K562 (cell line): ENCODE results near the gene UBLCP1. TPM values are rescaled to one million over a fixed set of nuclear protein-coding genes. Genes with fewer than 3 reads are reported as not detected.

Source experiments
- ATF4 ChIP-seq: fragments of 450-650 bp; formaldehyde crosslinking; IDR thresholded peaks from 2 replicates; pipeline ENCODE4 v1.4.0; 2022; ENCODE audit warnings: mild to moderate bottlenecking, moderate library complexity
- ATF7 ChIP-seq: fragments of 450-650 bp; IDR thresholded peaks from 2 replicates; pipeline ENCODE4 v1.7.1; 2014; ENCODE audit warnings: mild to moderate bottlenecking, moderate library complexity
- BACH1 ChIP-seq: fragments of 200-800 bp; sonication (Bioruptor generic); IDR thresholded peaks from 2 replicates; pipeline ENCODE4 v1.6.1; 2016; ENCODE audit warnings: missing genetic modification characterization, missing compliant biosample characterization
- CBX8 ChIP-seq: fragments of 200-600 bp; sonication (generic); IDR thresholded peaks from 2 replicates; pipeline ENCODE4 v1.6.1; 2012; ENCODE audit warnings: borderline replicate concordance, mixed run types, low read depth, mild to moderate bottlenecking, moderate library complexity, mixed read lengths, low read length, control low read depth, inconsistent platforms; ENCODE audit not compliant: poor library complexity, severe bottlenecking; ENCODE audit errors: extremely low read depth
- COPS2 ChIP-seq: fragments of 450-650 bp; conservative IDR thresholded peaks from 2 replicates; pipeline ENCODE4 v1.6.1; 2016; ENCODE audit warnings: mild to moderate bottlenecking, moderate library complexity
- ELF2 ChIP-seq: fragments of 250-450 bp; sonication (Bioruptor Pico); IDR thresholded peaks from 2 replicates; pipeline ENCODE4 v1.5.0; 2021; ENCODE audit warnings: mild to moderate bottlenecking
- EP300 ChIP-seq: IDR thresholded peaks from 2 replicates; pipeline ENCODE4 v1.6.1; 2012; ENCODE audit warnings: low read length, improper control_type of control experiment
- ETV1 ChIP-seq: fragments of 450-650 bp; conservative IDR thresholded peaks from 2 replicates; pipeline ENCODE4 v1.6.1; 2016; ENCODE audit warnings: missing genetic modification characterization, control low read depth, low read depth, missing compliant biosample characterization
- HMGN3 ChIP-seq: IDR thresholded peaks from 2 replicates; pipeline ENCODE4 v1.6.1; 2011; ENCODE audit warnings: borderline replicate concordance, low read depth, mild to moderate bottlenecking, mixed read lengths, low read length; ENCODE audit not compliant: insufficient read length; ENCODE audit errors: extremely low read depth
- MAFF ChIP-seq: IDR thresholded peaks from 2 replicates; pipeline ENCODE4 v1.6.1; 2012; ENCODE audit warnings: low read length, improper control_type of control experiment
- NFATC3 ChIP-seq: fragments of 450-650 bp; IDR thresholded peaks from 2 replicates; pipeline ENCODE4 v1.6.1; 2017; ENCODE audit warnings: mild to moderate bottlenecking
- NFIX ChIP-seq: fragments of 250-450 bp; sonication (Bioruptor Pico); IDR thresholded peaks from 2 replicates; pipeline ENCODE4 v1.4.0; 2020; ENCODE audit warnings: low read depth, mild to moderate bottlenecking, moderate library complexity
- POLR2H ChIP-seq: IDR thresholded peaks from 2 replicates; pipeline ENCODE4 v1.6.1; 2016; ENCODE audit warnings: missing genetic modification characterization, low read depth, mild to moderate bottlenecking, control low read depth, missing compliant biosample characterization, moderate library complexity
- SETDB1 ChIP-seq: IDR thresholded peaks from one replicate; pipeline ENCODE4 v1.6.1; 2012; ENCODE audit warnings: low read length, control low read depth, inconsistent platforms
- SMARCA5 ChIP-seq: fragments of 450-650 bp; IDR thresholded peaks from 2 replicates; pipeline ENCODE4 v1.6.1; 2016
- SP1 ChIP-seq: sonication (generic); formaldehyde crosslinking; IDR thresholded peaks from 2 replicates; pipeline ENCODE4 v1.8.1; 2022; ENCODE audit warnings: mild to moderate bottlenecking, missing genetic modification reagents
- SREBF2 ChIP-seq: sonication (generic); formaldehyde crosslinking; IDR thresholded peaks from 2 replicates; pipeline ENCODE4 v1.4.0; 2020; ENCODE audit warnings: mild to moderate bottlenecking, missing genetic modification reagents
- SRF ChIP-seq, 2 experiments: fragments of 250-450, 450-650 bp in 1 of 2; sonication (Bioruptor Pico) in 1 of 2; sonication (generic) in 1 of 2; formaldehyde crosslinking; IDR thresholded peaks; 2 replicates each; pipeline versions ENCODE4 v1.5.0 to v1.5.1; 2020 to 2022; ENCODE audit warnings: mild to moderate bottlenecking in 1 of 2, missing genetic modification reagents in 1 of 2
- TGIF2 ChIP-seq: sonication (generic); formaldehyde crosslinking; IDR thresholded peaks from 2 replicates; pipeline ENCODE4 v1.8.1; 2022; ENCODE audit warnings: mild to moderate bottlenecking, missing genetic modification reagents, moderate library complexity
- THAP7 ChIP-seq: fragments of 250-450 bp; sonication (Bioruptor Pico); IDR thresholded peaks from 2 replicates; pipeline ENCODE4 v1.5.0; 2021
- ZNF175 ChIP-seq: fragments of 200-800 bp; sonication (Bioruptor generic); IDR thresholded peaks from 2 replicates; pipeline ENCODE4 v1.6.1; 2016; ENCODE audit warnings: low read depth, mild to moderate bottlenecking, missing genetic modification characterization, missing compliant biosample characterization
- ZNF584 ChIP-seq: fragments of 200-800 bp; sonication (Bioruptor generic); IDR thresholded peaks from 2 replicates; pipeline ENCODE4 v1.6.1; 2016; ENCODE audit warnings: low read depth, mild to moderate bottlenecking, missing genetic modification characterization, missing compliant biosample characterization
- ZNF77 ChIP-seq: fragments of 250-450 bp; sonication (Bioruptor Pico); IDR thresholded peaks from 2 replicates; pipeline ENCODE4 v1.5.0; 2020
- ZNF79 ChIP-seq: fragments of 250-450 bp; sonication (Bioruptor Pico); IDR thresholded peaks from 2 replicates; pipeline ENCODE4 v1.4.0; 2020; ENCODE audit warnings: low read depth, mild to moderate bottlenecking, moderate library complexity
- ZSCAN32 ChIP-seq: fragments of 450-650 bp; formaldehyde crosslinking; IDR thresholded peaks from 2 replicates; pipeline ENCODE4 v1.4.0; 2020; ENCODE audit warnings: mild to moderate bottlenecking, moderate library complexity
- polyA plus RNA-seq, 8 experiments: library from polyadenylated mRNA; depleted of rRNA in 4 of 8; stranded (reverse) in 5 of 8; unstranded in 3 of 8; fragments of >200 nt; fragmentation: Nextera tagmentation in 2 of 8; fragmentation: Illumina TruSeq in 1 of 8; extraction: Ambion mirVana in 2 of 8; extraction: Trizol in 1 of 8; gene quantifications; 2 replicates each; pipeline versions ENCODE4 v1.2.1 to v1.2.3, GENCODE V29; 2011 to 2014; ENCODE audit warnings: inconsistent platforms in 1 of 8, missing spikeins in 1 of 8
- total RNA-seq, 7 experiments: library from RNA; depleted of rRNA in 6 of 7; stranded (reverse); fragments of >200 nt in 6 of 7; fragmentation: Illumina TruSeq in 2 of 7; extraction: Trizol in 2 of 7; gene quantifications; 2 replicates each; pipeline versions ENCODE4 v1.2.1 to v1.2.3, GENCODE V29; 2011 to 2021; ENCODE audit warnings: low replicate concordance in 1 of 7
- TF ChIP-seq, protein P1 (sequence below), 2 experiments: fragments of 450-650 bp; IDR thresholded peaks; 2 replicates each; pipeline ENCODE4 v1.6.1; 2016
- TF ChIP-seq, protein P2 (sequence below): fragments of 250-450 bp; sonication (Bioruptor Pico); IDR thresholded peaks from 2 replicates; pipeline ENCODE4 v1.5.0; 2022; ENCODE audit warnings: mild to moderate bottlenecking

Gene UBLCP1
- total and polyA plus RNA-seq, 9 of the 15 experiments (the other 6 are each of a cell fraction or from before 2014, with no cell fraction given), result 18.8 to 39.8 (median 30.2) TPM

DNA sequence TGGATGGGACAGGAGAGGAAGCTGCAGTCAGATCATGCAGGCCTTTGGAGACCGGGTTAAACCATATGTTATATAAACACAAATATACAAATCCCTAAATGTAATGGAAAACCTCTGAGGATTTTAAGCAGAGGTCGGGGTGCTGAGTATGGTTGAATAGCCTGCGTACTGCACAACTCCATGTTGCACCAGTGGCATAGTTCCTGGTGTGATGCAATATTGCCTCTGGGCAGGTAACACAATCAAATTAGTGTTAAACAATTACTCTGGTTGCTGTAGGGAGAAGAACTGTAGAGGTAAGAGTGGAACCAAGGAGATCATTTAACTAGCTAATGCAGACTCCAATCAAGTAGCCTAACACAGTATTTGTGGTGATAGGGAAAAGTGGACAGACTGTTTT, 32.4 kb upstream of the UBLCP1 start (continued):
- TF ChIP-seq, protein P1, sequence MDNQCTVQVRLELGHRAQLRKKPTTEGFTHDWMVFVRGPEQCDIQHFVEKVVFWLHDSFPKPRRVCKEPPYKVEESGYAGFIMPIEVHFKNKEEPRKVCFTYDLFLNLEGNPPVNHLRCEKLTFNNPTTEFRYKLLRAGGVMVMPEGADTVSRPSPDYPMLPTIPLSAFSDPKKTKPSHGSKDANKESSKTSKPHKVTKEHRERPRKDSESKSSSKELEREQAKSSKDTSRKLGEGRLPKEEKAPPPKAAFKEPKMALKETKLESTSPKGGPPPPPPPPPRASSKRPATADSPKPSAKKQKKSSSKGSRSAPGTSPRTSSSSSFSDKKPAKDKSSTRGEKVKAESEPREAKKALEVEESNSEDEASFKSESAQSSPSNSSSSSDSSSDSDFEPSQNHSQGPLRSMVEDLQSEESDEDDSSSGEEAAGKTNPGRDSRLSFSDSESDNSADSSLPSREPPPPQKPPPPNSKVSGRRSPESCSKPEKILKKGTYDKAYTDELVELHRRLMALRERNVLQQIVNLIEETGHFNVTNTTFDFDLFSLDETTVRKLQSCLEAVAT (IDR thresholded peaks at IDR 0.05), result no peak
- TF ChIP-seq SP1, result no peak
- no peak for TF ChIP-seq ZNF77 (CRISPR knock-in tag)
- no peak for TF ChIP-seq SRF (CRISPR knock-in tag; IDR thresholded peaks at IDR 0.05)
- TF ChIP-seq SREBF2, result no peak
- TF ChIP-seq HMGN3, result no peak
- no peak for TF ChIP-seq NFATC3
- 0 out of 2 replicates have a peak, but pooled peaks have one; percentile 31 for TF ChIP-seq BACH1 (tag)
- no peak for TF ChIP-seq NFIX (CRISPR knock-in tag)
- peak; percentile 76 for TF ChIP-seq ZNF175 (CRISPR knock-in tag)
- peak; percentile 67; the same call in 1 of the 2 replicates for TF ChIP-seq ZSCAN32 (CRISPR knock-in tag)
- TF ChIP-seq ETV1 (tag), result no peak
- no peak for TF ChIP-seq SETDB1
- TF ChIP-seq COPS2, result no peak
- TF ChIP-seq EP300, result peak; percentile 11; the same call in 1 of the 2 replicates
- TF ChIP-seq CBX8, result no peak
- TF ChIP-seq TGIF2 (CRISPR knock-in tag), result no peak
- TF ChIP-seq SMARCA5, result no peak
- TF ChIP-seq, protein P2, sequence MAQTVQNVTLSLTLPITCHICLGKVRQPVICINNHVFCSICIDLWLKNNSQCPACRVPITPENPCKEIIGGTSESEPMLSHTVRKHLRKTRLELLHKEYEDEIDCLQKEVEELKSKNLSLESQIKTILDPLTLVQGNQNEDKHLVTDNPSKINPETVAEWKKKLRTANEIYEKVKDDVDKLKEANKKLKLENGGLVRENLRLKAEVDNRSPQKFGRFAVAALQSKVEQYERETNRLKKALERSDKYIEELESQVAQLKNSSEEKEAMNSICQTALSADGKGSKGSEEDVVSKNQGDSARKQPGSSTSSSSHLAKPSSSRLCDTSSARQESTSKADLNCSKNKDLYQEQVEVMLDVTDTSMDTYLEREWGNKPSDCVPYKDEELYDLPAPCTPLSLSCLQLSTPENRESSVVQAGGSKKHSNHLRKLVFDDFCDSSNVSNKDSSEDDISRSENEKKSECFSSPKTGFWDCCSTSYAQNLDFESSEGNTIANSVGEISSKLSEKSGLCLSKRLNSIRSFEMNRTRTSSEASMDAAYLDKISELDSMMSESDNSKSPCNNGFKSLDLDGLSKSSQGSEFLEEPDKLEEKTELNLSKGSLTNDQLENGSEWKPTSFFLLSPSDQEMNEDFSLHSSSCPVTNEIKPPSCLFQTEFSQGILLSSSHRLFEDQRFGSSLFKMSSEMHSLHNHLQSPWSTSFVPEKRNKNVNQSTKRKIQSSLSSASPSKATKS, result no peak
- 0 out of 2 replicates have a peak, but pooled peaks have one; percentile 30 for TF ChIP-seq ATF7
- peak; percentile 87 for TF ChIP-seq ATF4 (CRISPR knock-in tag)
- no peak for TF ChIP-seq ZNF79
- no peak for TF ChIP-seq THAP7 (CRISPR knock-in tag)
- TF ChIP-seq ZNF584, result peak; percentile 78
- TF ChIP-seq MAFF, result no peak
- no peak for TF ChIP-seq POLR2H (tag)
- no peak for TF ChIP-seq ELF2 (CRISPR knock-in tag)
